ENCODE results near the gene RAB14. TPM values are rescaled to one million over a fixed set of nuclear protein-coding genes. Genes with fewer than 3 reads are reported as not detected.

RAB14 gene
- total and polyA plus RNA-seq, 2 donors (not counting 1 experiment from before 2014, with no cell fraction given): 20.4 to 52.6 TPM

DNA sequence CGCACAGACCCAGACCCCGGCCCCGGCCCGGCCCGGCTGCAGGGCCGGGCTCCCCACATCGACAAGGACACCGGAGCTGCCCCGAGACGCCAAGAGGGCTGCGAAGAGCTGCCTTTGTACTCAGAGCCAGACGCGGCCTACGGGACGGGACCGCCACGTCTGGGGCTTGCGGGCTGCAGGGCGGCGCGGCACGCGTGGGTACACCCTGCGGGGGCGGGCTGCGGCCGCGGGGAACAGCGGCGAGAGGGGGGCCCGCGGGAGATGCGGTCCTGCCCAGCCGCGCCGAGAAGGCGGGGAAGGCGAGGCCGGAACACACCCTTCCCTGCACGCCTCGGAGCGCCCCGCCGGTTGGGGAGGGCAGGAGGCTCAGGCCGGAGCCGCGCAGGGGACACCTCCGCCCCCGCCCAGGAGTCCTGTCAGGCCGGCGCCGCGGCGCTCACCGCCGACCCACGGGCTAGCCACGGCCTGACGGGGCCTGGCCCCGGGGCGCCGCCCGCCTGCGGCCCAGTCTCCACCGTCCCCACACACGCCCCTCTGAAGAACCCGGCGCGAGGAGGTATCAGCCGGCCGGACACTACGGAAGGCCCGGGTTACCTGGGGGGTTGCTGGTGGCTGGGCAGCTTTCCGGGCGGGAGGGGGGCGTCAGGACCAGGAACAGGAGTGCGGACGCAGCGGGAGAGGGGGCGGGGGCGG lies 478 bp downstream of the RAB14 start:
- CTCF ChIA-PET: interaction anchor here (0.7 to 5.3 kb wide), 10 partner anchors 9 to 272 kb away, joined by 3 to 61 read pairs (median 4); partner anchors contain the start of gene GSN
- Histone ChIP-seq H3K27ac (ENCODE audit: low read length in 2 of 2) (peak overlapping the region; percentile 79 to 91), H3K9ac (ENCODE audit: low read length) (peak overlapping the region; percentile 93), H3K36me3 (replicated peaks in 1 of 2; ENCODE audit: control extremely low read depth in 1 of 2, control insufficient read depth in 1 of 2, extremely low read depth in 1 of 2, insufficient read depth in 2 of 2, low read length in 1 of 2) (no peaks in the 10 kb centered on the region), H2AFZ (ENCODE audit: insufficient read depth, low read depth, low read length, poor library complexity, severe bottlenecking) (peak overlapping the region; percentile 93), H3K9me3 (ENCODE audit: control extremely low read depth in 1 of 3, control insufficient read depth in 2 of 3, insufficient read depth in 1 of 3, low read length in 2 of 3) (no peaks in the 10 kb centered on the region), H3K4me3 (ENCODE audit: control extremely low read depth in 1 of 5, extremely low read depth in 1 of 5, insufficient read depth in 1 of 5, low read depth in 2 of 5, low read length in 4 of 5) (peak overlapping the region; percentile 72 to 89 (median 82)), H3K4me2 (replicated peaks; ENCODE audit: low read depth, low read length, poor library complexity, severe bottlenecking) (peak overlapping the region; percentile 92), H3K4me1 (ENCODE audit: control insufficient read depth in 2 of 2, insufficient read depth in 2 of 2, low read length in 2 of 2) (peaks cover 35 to 47% of the 10 kb centered on the region in 2 donors), H4K20me1 (ENCODE audit: control insufficient read depth, insufficient read depth, low read length, poor library complexity, severe bottlenecking) (peaks cover 47% of the 10 kb centered on the region), H3K27me3 (replicated peaks in 1 of 4; ENCODE audit: control extremely low read depth in 1 of 4, control insufficient read depth in 3 of 4, insufficient read depth in 4 of 4, low read length in 3 of 4) (no peaks in the 10 kb centered on the region), H3K79me2 (ENCODE audit: control insufficient read depth, insufficient read depth, low read length) (peaks cover 75% of the 10 kb centered on the region)
- Mint-ChIP-seq H3K27ac (peak overlapping the region; percentile 98), H3K9me3 (ENCODE audit: insufficient read depth) (no peaks in the 10 kb centered on the region), H3K4me3 (peak overlapping the region; percentile 97), H3K27me3 (no peaks in the 10 kb centered on the region), H3K4me1 (peaks cover 54% of the 10 kb centered on the region)
- no peak for DNase-seq
- intact Hi-C loops (cut with micrococcal nuclease): loop anchor here (1.0 to 10.0 kb wide), 9 partner anchors 18 to 489 kb away; partner anchors contain the start of genes CNTRL, GSN and MEGF9
- peak; percentile 14 for ATAC-seq (ENCODE audit: low read depth)
- POLR2A ChIA-PET: interaction anchor here (0.9 to 1.4 kb wide), 6 partner anchors 26 to 408 kb away, joined by 3 to 5 read pairs (median 4); partner anchors contain the start of genes FBXW2 and GSN
- WGBS (ENCODE audit: insufficient coverage): under 1% methylated on average over 81 of the region's 81 CpGs
- TF ChIP-seq, protein P1, sequence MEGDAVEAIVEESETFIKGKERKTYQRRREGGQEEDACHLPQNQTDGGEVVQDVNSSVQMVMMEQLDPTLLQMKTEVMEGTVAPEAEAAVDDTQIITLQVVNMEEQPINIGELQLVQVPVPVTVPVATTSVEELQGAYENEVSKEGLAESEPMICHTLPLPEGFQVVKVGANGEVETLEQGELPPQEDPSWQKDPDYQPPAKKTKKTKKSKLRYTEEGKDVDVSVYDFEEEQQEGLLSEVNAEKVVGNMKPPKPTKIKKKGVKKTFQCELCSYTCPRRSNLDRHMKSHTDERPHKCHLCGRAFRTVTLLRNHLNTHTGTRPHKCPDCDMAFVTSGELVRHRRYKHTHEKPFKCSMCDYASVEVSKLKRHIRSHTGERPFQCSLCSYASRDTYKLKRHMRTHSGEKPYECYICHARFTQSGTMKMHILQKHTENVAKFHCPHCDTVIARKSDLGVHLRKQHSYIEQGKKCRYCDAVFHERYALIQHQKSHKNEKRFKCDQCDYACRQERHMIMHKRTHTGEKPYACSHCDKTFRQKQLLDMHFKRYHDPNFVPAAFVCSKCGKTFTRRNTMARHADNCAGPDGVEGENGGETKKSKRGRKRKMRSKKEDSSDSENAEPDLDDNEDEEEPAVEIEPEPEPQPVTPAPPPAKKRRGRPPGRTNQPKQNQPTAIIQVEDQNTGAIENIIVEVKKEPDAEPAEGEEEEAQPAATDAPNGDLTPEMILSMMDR (IDR thresholded peaks at IDR 0.05): no peak
- no peak for TF ChIP-seq EZH2 (IDR thresholded peaks at IDR 0.05; ENCODE audit: borderline replicate concordance, insufficient read depth, low read depth, low read length, poor library complexity, severe bottlenecking)

DNA sequence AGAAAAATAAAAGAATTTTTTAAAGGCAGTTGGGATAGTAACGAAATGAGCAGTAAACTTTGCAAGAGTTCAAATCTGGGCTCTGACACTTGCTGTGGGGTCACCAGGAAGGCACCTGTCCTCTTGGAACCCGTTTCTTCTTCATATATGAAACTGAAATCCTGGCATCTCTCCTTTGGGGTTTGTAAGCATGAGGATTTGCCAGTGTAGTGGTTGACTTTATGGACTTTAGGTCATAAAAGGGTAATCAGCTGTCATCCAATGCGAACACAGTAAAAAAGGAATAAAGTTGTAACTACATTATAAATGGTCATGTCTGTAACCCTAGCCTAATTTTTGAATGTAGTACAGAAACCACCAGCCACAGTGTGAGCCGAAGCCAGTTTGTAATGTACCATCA lies 1.3 kb downstream of the RAB14 start:
- Mint-ChIP-seq H3K27ac (peak overlapping the region; percentile 91), H3K4me3 (peak overlapping the region; percentile 96), H3K9me3 (ENCODE audit: insufficient read depth) (no peaks in the 10 kb centered on the region), H3K4me1 (peaks cover 61% of the 10 kb centered on the region), H3K27me3 (no peaks in the 10 kb centered on the region)
- no peak for ATAC-seq (ENCODE audit: low read depth)
- peaks cover 55% of the 10 kb centered on the region for H4K20me1 ChIP-seq (ENCODE audit: control insufficient read depth, insufficient read depth, low read length, poor library complexity, severe bottlenecking)
- H2AFZ ChIP-seq (ENCODE audit: insufficient read depth, low read depth, low read length, poor library complexity, severe bottlenecking): peak overlapping the region; percentile 93
- peak overlapping the region in 1 of 2 donors; percentile 91 for H3K27ac ChIP-seq (ENCODE audit: low read length in 2 of 2)
- H3K9ac ChIP-seq (ENCODE audit: low read length): peak overlapping the region; percentile 93
- H3K36me3 ChIP-seq (replicated peaks in 1 of 2; ENCODE audit: control extremely low read depth in 1 of 2, control insufficient read depth in 1 of 2, extremely low read depth in 1 of 2, insufficient read depth in 2 of 2, low read length in 1 of 2): no peaks in the 10 kb centered on the region
- WGBS (ENCODE audit: insufficient coverage): 0% methylated on average over 1 of the region's 4 CpGs
- no peaks in the 10 kb centered on the region for H3K9me3 ChIP-seq (ENCODE audit: control extremely low read depth in 1 of 3, control insufficient read depth in 2 of 3, insufficient read depth in 1 of 3, low read length in 2 of 3)
- H3K4me3 ChIP-seq (ENCODE audit: control extremely low read depth in 1 of 5, extremely low read depth in 1 of 5, insufficient read depth in 1 of 5, low read depth in 2 of 5, low read length in 4 of 5): peak overlapping the region; percentile 72 to 89 (median 82)
- intact Hi-C loops (cut with micrococcal nuclease): loop anchor here (2.0 to 10.0 kb wide), 7 partner anchors 18 to 488 kb away; partner anchors contain the start of genes CNTRL, GSN and MEGF9
- peaks cover 33 to 55% of the 10 kb centered on the region in 2 donors for H3K4me1 ChIP-seq (ENCODE audit: control insufficient read depth in 2 of 2, insufficient read depth in 2 of 2, low read length in 2 of 2)
- TF ChIP-seq, protein P1 (IDR thresholded peaks at IDR 0.05): no peak
- no peak for TF ChIP-seq EZH2 (IDR thresholded peaks at IDR 0.05; ENCODE audit: borderline replicate concordance, insufficient read depth, low read depth, low read length, poor library complexity, severe bottlenecking)
- DNase-seq: no peak
- H3K4me2 ChIP-seq (replicated peaks; ENCODE audit: low read depth, low read length, poor library complexity, severe bottlenecking): peak overlapping the region; percentile 92
- ChIA-PET POLR2A (interaction anchor here (1.2 kb wide), 1 partner anchor 25 kb away, joined by 3 read pairs; no protein-coding TSS in a partner anchor), CTCF (interaction anchor here (0.9 to 5.3 kb wide), 5 partner anchors 10 to 39 kb away, joined by 3 to 61 read pairs (median 4); no protein-coding TSS in a partner anchor)
- no peaks in the 10 kb centered on the region for H3K27me3 ChIP-seq (replicated peaks in 1 of 4; ENCODE audit: control extremely low read depth in 1 of 4, control insufficient read depth in 3 of 4, insufficient read depth in 4 of 4, low read length in 3 of 4)
- peaks cover 81% of the 10 kb centered on the region for H3K79me2 ChIP-seq (ENCODE audit: control insufficient read depth, insufficient read depth, low read length)
